NCI-H2196 (cell line): ENCODE measurements around the gene DUSP1.
A peak's percentile ranks its signal among the peaks of the same experiment; 100 is the strongest.

Experiments used
- DNase-seq: peaks from one replicate; lab custom pipeline; 2025; ENCODE audit not compliant: unreplicated experiment; lab: John Stamatoyannopoulos, UW

Gene DUSP1

GRCh38 chr5:172745838-172746237 is 25.2 kb downstream of the DUSP1 start:
- DNase-seq, result no peak

- no peak for DNase-seq
Observed at GRCh38 chr5:172745406-172745805, 25.6 kb downstream of the DUSP1 start.

GRCh38 chr5:172744123-172745104 is 26.6 kb downstream of the DUSP1 start:
- DNase-seq, result no peak

- DNase-seq, result no peak
Observed at GRCh38 chr5:172743112-172743959, 27.7 kb downstream of the DUSP1 start.

GRCh38 chr5:172741206-172741582 is 29.8 kb downstream of the DUSP1 start:
- no peak for DNase-seq

GRCh38 chr5:172740428-172741205 is 30.4 kb downstream of the DUSP1 start:
- DNase-seq, result peak; percentile 36

GRCh38 chr5:172739375-172739774 is 31.6 kb downstream of the DUSP1 start:
- no peak for DNase-seq

GRCh38 chr5:172736508-172737135 is 34.4 kb downstream of the DUSP1 start:
- no peak for DNase-seq

- DNase-seq, result no peak
Observed at GRCh38 chr5:172735141-172735831, 35.7 kb downstream of the DUSP1 start.

GRCh38 chr5:172733974-172734346 is 37.0 kb downstream of the DUSP1 start:
- no peak for DNase-seq

GRCh38 chr5:172733131-172733973 is 37.6 kb downstream of the DUSP1 start:
- DNase-seq, result no peak

GRCh38 chr5:172732201-172732865 is 38.7 kb downstream of the DUSP1 start:
- DNase-seq, result no peak

- DNase-seq, result no peak
Observed at GRCh38 chr5:172731680-172732074, 39.3 kb downstream of the DUSP1 start.

- DNase-seq, result peak; percentile 12
Observed at GRCh38 chr5:172730981-172731679, 39.9 kb downstream of the DUSP1 start.

- DNase-seq, result no peak
Observed at GRCh38 chr5:172730222-172730621, 40.8 kb downstream of the DUSP1 start.

- no peak for DNase-seq
Observed at GRCh38 chr5:172729588-172729987, 41.4 kb downstream of the DUSP1 start.

- DNase-seq, result no peak
Observed at GRCh38 chr5:172728481-172729241, 42.3 kb downstream of the DUSP1 start.
